ENCODE data around the gene SYT9. TPM values are rescaled to one million over a fixed set of nuclear protein-coding genes. Genes with fewer than 3 reads are reported as not detected.

SYT9 gene
- total and polyA plus RNA-seq, 10 of the 15 experiments (the other 5 are each of a cell fraction or from before 2014, with no cell fraction given), result 0.03 TPM; not detected in 9

- TF ChIP-seq, protein P1, sequence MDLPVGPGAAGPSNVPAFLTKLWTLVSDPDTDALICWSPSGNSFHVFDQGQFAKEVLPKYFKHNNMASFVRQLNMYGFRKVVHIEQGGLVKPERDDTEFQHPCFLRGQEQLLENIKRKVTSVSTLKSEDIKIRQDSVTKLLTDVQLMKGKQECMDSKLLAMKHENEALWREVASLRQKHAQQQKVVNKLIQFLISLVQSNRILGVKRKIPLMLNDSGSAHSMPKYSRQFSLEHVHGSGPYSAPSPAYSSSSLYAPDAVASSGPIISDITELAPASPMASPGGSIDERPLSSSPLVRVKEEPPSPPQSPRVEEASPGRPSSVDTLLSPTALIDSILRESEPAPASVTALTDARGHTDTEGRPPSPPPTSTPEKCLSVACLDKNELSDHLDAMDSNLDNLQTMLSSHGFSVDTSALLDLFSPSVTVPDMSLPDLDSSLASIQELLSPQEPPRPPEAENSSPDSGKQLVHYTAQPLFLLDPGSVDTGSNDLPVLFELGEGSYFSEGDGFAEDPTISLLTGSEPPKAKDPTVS (IDR thresholded peaks at IDR 0.05; ENCODE audit: low read depth, low read length), result no peak
Observed at GRCh38 chr11:7320306-7320705, 68.6 kb downstream of the SYT9 start (continued).

DNA sequence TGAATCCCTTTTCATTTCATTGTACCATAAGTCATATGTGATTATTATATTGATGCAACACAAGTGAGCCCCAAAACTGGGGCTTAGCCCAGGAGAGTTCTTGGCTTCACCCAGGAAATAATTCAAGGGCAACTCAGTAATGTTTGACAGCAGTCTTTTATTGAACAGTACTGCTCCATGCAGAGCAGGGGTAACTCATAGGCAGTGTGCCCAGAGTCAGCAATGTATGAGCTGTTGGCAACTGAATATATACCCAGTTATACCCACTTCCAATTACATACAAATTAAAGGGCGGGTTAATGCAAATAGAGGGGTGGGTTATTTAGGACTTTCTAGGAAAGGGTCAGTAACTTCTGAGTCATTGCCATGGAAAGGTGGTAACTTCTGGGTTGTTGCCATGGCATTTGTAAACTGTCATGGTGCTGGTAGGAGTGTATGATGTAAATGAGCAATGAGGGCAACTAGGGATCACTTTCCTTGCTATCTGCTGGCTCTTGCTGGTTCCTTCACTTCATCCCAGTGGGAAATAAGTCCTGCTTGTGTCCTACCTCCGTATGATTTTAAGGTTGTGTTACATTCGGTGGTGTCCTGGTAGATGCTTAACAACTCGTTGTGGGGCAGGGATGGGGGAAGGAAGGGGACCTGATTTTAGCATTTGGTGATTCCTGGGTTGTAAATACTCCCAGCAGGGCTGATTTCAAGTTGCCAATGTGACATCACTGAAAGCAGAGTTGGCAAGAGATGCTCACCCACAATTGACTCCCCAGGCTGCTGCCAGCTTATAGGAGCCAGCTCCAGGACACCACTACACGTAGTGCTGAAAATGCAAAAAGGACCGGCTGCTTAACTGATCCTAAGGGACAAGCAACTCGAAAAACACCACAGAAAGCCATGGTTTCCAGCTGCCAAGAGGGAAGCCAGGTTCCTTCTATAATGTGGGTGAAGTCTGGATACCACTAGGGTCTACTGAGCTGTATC lies 70.1 kb downstream of the SYT9 start:
- H3K4me3 ChIP-seq, result no peak overlapping the region
- H3K4me1 ChIP-seq (ENCODE audit: control insufficient read depth, insufficient read depth, low read length), result no peaks in the 10 kb centered on the region
- no peak for DNase-seq (ENCODE audit: low read depth, low spot score)
- no peak overlapping the region for H2AFZ ChIP-seq (ENCODE audit: control insufficient read depth, low read depth, low read length)
- in situ Hi-C loops (cut with MboI), result no loop called here
- no peaks in the 10 kb centered on the region for H3K79me2 ChIP-seq (ENCODE audit: control insufficient read depth, insufficient read depth, low read length)
- no peak overlapping the region for H3K27ac ChIP-seq (ENCODE audit: control insufficient read depth, insufficient read depth)
- no TSS peak for BruUV-seq (replicated peaks)
- SMC1A ChIA-PET (ENCODE audit: uncharacterized antibody, unreplicated experiment), result interaction anchor here (1.2 kb wide), 1 partner anchor 9 kb away, joined by 4 read pairs; no protein-coding TSS in a partner anchor
- POLR2A ChIA-PET, result no interaction called here
- CTCF ChIA-PET, result no interaction called here
- no peaks in the 10 kb centered on the region for H4K20me1 ChIP-seq (ENCODE audit: control insufficient read depth, insufficient read depth)
- no peak overlapping the region for H3K9ac ChIP-seq (ENCODE audit: control insufficient read depth, insufficient read depth, low read length)
- FAIRE-seq, result no peak
- no peaks in the 10 kb centered on the region for H3K9me3 ChIP-seq (replicated peaks; ENCODE audit: control insufficient read depth, insufficient read depth, low read length)
- no peaks in the 10 kb centered on the region for H3K36me3 ChIP-seq (ENCODE audit: control insufficient read depth in 2 of 2, insufficient read depth in 2 of 2, low read length in 1 of 2)
- no peaks in the 10 kb centered on the region; a peak in 2 of 4 replicates for H3K27me3 ChIP-seq (replicated peaks in 1 of 2; ENCODE audit: control insufficient read depth in 2 of 2, insufficient read depth in 2 of 2, low read length in 1 of 2)
- ATAC-seq, result no peak
- RAD21 ChIA-PET (ENCODE audit: unreplicated experiment), result no interaction called here
- 9% methylated on average over 7 of the region's 7 CpGs for WGBS (ENCODE audit: insufficient coverage, insufficient replicate concordance, low lambda C conversion rate, missing lambda C conversion rate)
- TF ChIP-seq USF1 (IDR thresholded peaks at IDR 0.05; ENCODE audit: borderline replicate concordance, extremely low read length, insufficient read depth, low read depth, low read length) (no peak), ATF7 (IDR thresholded peaks at IDR 0.05; ENCODE audit: low read depth) (no peak), ESRRA (IDR thresholded peaks at IDR 0.05; ENCODE audit: low read length) (no peak), DPF2 (IDR thresholded peaks at IDR 0.05) (no peak), RUNX3 (IDR thresholded peaks at IDR 0.05; ENCODE audit: low read length) (no peak), POLR2A (IDR thresholded peaks at IDR 0.05; ENCODE audit: low read depth, low read length) (no peak), NFYB (IDR thresholded peaks at IDR 0.05; ENCODE audit: insufficient read depth, low read depth, low read length) (no peak), ZNF592 (IDR thresholded peaks at IDR 0.05) (no peak), IRF4 (IDR thresholded peaks at IDR 0.05; ENCODE audit: low read depth, low read length) (no peak), POLR2AphosphoS5 (IDR thresholded peaks at IDR 0.05; ENCODE audit: low read length) (no peak)
- TF ChIP-seq, protein P2, sequence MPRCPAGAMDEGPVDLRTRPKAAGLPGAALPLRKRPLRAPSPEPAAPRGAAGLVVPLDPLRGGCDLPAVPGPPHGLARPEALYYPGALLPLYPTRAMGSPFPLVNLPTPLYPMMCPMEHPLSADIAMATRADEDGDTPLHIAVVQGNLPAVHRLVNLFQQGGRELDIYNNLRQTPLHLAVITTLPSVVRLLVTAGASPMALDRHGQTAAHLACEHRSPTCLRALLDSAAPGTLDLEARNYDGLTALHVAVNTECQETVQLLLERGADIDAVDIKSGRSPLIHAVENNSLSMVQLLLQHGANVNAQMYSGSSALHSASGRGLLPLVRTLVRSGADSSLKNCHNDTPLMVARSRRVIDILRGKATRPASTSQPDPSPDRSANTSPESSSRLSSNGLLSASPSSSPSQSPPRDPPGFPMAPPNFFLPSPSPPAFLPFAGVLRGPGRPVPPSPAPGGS (IDR thresholded peaks at IDR 0.05; ENCODE audit: borderline replicate concordance, insufficient read depth, low read depth, low read length, poor library complexity, severe bottlenecking), result no peak
- H3K4me2 ChIP-seq (ENCODE audit: control insufficient read depth, insufficient read depth), result no peak overlapping the region
- intact Hi-C loops (cut with micrococcal nuclease; ENCODE audit: unreplicated experiment), result no loop called here

All from GM12878 (cell line).